GM12891 (cell line): Measurements from ENCODE around the gene ELOVL5.

Source experiments
- PAX5 ChIP-seq: IDR thresholded peaks from 2 replicates; pipeline ENCODE4 v1.6.1; 2011; ENCODE audit warnings: low read length, moderate library complexity, mild to moderate bottlenecking; ENCODE audit not compliant: insufficient read depth, severe bottlenecking
- POLR2A ChIP-seq: IDR thresholded peaks from 2 replicates; pipeline ENCODE4 v1.6.1; 2011; ENCODE audit warnings: low read depth, low read length, control low read depth
- POLR2AphosphoS5 ChIP-seq: IDR thresholded peaks from 2 replicates; pipeline ENCODE4 v1.6.1; 2011; ENCODE audit warnings: low read depth, low read length, control low read depth
- POU2F2 ChIP-seq: IDR thresholded peaks from 2 replicates; pipeline ENCODE4 v1.6.1; 2011; ENCODE audit warnings: low read depth, mild to moderate bottlenecking, control low read depth, low read length, moderate library complexity
- SPI1 ChIP-seq: IDR thresholded peaks from 2 replicates; pipeline ENCODE4 v1.6.1; 2011; ENCODE audit warnings: low read depth, low read length, control low read depth
- TAF1 ChIP-seq: IDR thresholded peaks from 2 replicates; pipeline ENCODE4 v1.6.1; 2011; ENCODE audit warnings: low read depth, low read length, control low read depth

DNA sequence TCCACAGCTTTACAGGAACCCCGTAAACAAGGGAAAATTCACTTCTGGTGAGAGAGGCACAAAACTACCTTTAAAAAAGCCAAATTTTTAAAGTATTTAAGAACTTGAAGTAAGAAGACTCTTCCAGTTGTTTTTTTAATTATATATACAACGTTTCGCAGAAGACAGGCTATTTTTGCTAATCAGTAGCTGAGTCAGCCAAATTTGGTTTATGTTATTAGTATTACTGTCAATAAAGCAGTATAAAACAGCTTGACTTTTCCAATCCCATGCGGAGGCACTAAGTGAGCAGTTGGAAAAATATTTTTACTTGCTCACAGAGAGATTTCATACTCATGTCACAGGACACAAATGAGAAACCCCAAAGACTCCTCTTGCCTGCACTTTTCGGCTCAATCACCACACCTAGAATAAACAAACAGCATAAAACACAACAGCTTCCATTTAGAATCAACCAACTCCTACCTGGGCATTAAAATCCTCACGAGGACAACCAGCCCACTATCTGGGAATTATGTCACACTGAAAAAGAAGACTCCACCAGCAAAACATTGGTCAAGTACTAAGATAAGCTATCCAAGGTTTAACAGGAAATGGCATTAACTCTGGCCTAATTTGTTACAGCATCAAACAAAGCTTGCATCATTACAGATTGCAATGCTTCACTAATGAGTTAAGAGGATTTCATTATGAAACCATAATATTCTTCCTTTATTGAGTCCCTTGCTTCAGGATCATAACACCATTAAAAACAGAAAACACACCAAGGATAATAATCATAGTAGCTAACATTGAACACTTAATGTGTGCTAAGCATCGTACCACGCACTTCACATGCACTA is 26.3 kb downstream of the ELOVL5 start:
- TF ChIP-seq POLR2A (no peak), POLR2AphosphoS5 (no peak), PAX5 (no peak), TAF1 (no peak), POU2F2 (no peak), SPI1 (no peak)
